Naive thymus-derived CD8-positive, alpha-beta T cell (primary cell): ENCODE results near the gene COL1A1. TPM values are rescaled to one million over a fixed set of nuclear protein-coding genes. Genes with fewer than 3 reads are reported as not detected.

Source experiments
- ATAC-seq, 2 donors: fragments of 150-1000 bp; cut with Tn5 transposase in 1 of 2; sonication (Bioruptor Pico), chemical (Tn5 transposase) in 1 of 2; 1 replicate in 1 of 2; 2 replicates in 1 of 2; pipeline ENCODE4 v1.10.0; 2021; ENCODE audit warnings: mild to moderate bottlenecking in 2 of 2, moderate library complexity in 2 of 2
- POLR2A ChIA-PET: fragments of 350-600 bp; sonication (Branson Sonifier 250); formaldehyde crosslinking; loops from one replicate; lab custom pipeline; 2021; ENCODE audit warnings: antibody characterized with exemption; lab: Charles Lee
- DNase-seq, 10 donors: peaks; one replicate each; pipeline versions ENCODE4 v3.0.0 to v3.0.0-alpha.2; 2020 to 2022
- H3K27ac Mint-ChIP-seq, 10 donors: one replicate each; pipeline ENCODE4 v1.8.0; 2020 to 2022; ENCODE audit warnings: mild to moderate bottlenecking in 10 of 10, mixed read lengths in 10 of 10, moderate library complexity in 4 of 10, inconsistent platforms in 1 of 10
- H3K27me3 Mint-ChIP-seq, 5 donors: one replicate each; pipeline ENCODE4 v1.8.0; 2021 to 2022; ENCODE audit warnings: mixed read lengths in 5 of 5
- H3K36me3 Mint-ChIP-seq, 3 donors: one replicate each; pipeline ENCODE4 v1.8.0; 2020 to 2022; ENCODE audit warnings: mixed read lengths in 3 of 3, mild to moderate bottlenecking in 2 of 3, inconsistent platforms in 1 of 3
- H3K4me1 Mint-ChIP-seq, 4 donors: one replicate each; pipeline ENCODE4 v1.8.0; 2021 to 2022; ENCODE audit warnings: mixed read lengths in 4 of 4
- H3K4me3 Mint-ChIP-seq, 10 donors: one replicate each; pipeline ENCODE4 v1.8.0; 2020 to 2022; ENCODE audit warnings: mild to moderate bottlenecking in 10 of 10, mixed read lengths in 10 of 10, moderate library complexity in 6 of 10, inconsistent platforms in 1 of 10
- H3K9me3 Mint-ChIP-seq, 9 donors: one replicate each; pipeline ENCODE4 v1.8.0; 2020 to 2022; ENCODE audit warnings: mixed read lengths in 9 of 9, mild to moderate bottlenecking in 3 of 9, inconsistent platforms in 1 of 9, moderate library complexity in 1 of 9
- polyA plus RNA-seq, 3 donors: library from polyadenylated mRNA; unstranded; fragments of 300-500 nt; fragmentation: Illumina TruSeq; gene quantifications; one replicate each; pipeline ENCODE4 v1.2.3, GENCODE V29; 2021
- total RNA-seq, 8 experiments: library from RNA in 2 of 8; stranded (reverse) in 2 of 8; gene quantifications; one replicate each; pipeline ENCODE4 v1.2.3 and lab custom pipeline; 2021 to 2026

COL1A1 gene
- total and polyA plus RNA-seq, 5 experiments from 2014 or later = 0.44 to 0.83 TPM; not detected in 3

DNA sequence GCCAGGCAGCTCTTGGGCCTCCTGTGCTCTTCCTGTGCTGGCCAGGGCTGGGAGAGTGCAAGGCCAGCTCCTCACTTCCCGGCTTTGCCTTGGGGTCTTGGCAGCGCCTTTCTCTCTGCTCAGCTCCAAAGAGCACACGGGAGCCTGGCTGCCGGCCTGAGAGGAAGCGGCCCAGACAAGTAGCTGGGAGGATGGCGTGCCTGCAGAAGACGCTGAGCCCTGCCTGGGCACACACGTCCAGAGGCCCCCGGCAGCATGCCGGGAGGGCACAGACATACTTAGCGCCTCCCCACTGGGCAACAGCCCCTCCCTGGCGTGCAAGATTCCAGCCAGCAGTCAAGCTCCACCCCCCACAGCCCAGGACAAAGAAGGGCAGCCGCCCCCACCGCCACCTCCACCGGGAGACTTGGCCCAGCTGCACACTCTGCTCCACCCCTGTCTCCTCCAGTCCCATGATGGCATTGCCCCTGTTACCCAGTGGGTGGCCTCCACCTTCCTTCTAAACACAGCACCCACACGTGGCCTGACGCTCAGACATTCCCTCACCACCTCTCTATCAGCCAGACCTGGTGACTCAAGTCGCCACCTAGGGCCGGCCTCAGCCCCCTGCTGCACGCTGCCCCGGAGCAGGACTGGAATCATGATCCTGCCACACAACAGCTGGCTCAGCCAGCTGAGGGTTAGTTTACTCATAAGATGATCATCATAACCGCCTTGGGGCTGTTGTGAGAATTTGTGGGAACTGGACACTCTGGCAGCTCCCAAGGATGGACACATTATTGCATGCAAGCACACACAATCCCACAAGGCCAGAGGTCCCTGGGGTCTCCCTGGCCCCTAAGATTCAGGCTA lies 23.2 kb downstream of the COL1A1 start:
- Mint-ChIP-seq H3K9me3 (no peaks in the 10 kb centered on the region), H3K36me3 (no peaks in the 10 kb centered on the region), H3K27ac (peak overlapping the region in 6 of 10 donors; percentile 13 to 84 (median 39)), H3K4me1 (peaks cover 9 to 16% (median 14%) of the 10 kb centered on the region in 4 donors), H3K4me3 (peak overlapping the region in 8 of 10 donors; percentile 34 to 69 (median 42)), H3K27me3 (peaks cover 0 to 3% (median 0%) of the 10 kb centered on the region in 5 donors)
- ATAC-seq (peak; percentile 92 to 96), DNase-seq (peak in 7 of 10 donors; percentile 13 to 74 (median 32))
- POLR2A ChIA-PET = interaction anchor here (1.3 to 3.0 kb wide), 2 partner anchors 31 to 37 kb away, joined by 4 to 9 read pairs; no protein-coding TSS in a partner anchor

- Mint-ChIP-seq H3K27ac (peak overlapping the region in 1 of 10 donors; percentile 56), H3K4me1 (peaks cover 7 to 11% (median 9%) of the 10 kb centered on the region in 4 donors), H3K27me3 (peaks cover 0 to 3% (median 0%) of the 10 kb centered on the region in 5 donors), H3K4me3 (no peak overlapping the region), H3K36me3 (no peaks in the 10 kb centered on the region), H3K9me3 (no peaks in the 10 kb centered on the region)
- POLR2A ChIA-PET = interaction anchor here (3.0 kb wide), 1 partner anchor 30 kb away, joined by 9 read pairs; no protein-coding TSS in a partner anchor
- ATAC-seq = no peak
- DNase-seq = no peak
Observed at GRCh38 chr17:50177476-50177875, 24.0 kb downstream of the COL1A1 start.

- DNase-seq (peak in 1 of 10 donors; percentile 60), ATAC-seq (no peak)
- Mint-ChIP-seq H3K4me1 (peaks cover 7 to 11% (median 9%) of the 10 kb centered on the region in 4 donors), H3K36me3 (no peaks in the 10 kb centered on the region), H3K27ac (peak overlapping the region in 2 of 10 donors; percentile 66 to 78), H3K4me3 (no peak overlapping the region), H3K27me3 (peaks cover 0 to 3% (median 0%) of the 10 kb centered on the region in 5 donors), H3K9me3 (no peaks in the 10 kb centered on the region)
- POLR2A ChIA-PET = interaction anchor here (3.0 kb wide), 1 partner anchor 29 kb away, joined by 9 read pairs; no protein-coding TSS in a partner anchor
Observed at GRCh38 chr17:50176559-50177357, 24.7 kb downstream of the COL1A1 start.

DNA sequence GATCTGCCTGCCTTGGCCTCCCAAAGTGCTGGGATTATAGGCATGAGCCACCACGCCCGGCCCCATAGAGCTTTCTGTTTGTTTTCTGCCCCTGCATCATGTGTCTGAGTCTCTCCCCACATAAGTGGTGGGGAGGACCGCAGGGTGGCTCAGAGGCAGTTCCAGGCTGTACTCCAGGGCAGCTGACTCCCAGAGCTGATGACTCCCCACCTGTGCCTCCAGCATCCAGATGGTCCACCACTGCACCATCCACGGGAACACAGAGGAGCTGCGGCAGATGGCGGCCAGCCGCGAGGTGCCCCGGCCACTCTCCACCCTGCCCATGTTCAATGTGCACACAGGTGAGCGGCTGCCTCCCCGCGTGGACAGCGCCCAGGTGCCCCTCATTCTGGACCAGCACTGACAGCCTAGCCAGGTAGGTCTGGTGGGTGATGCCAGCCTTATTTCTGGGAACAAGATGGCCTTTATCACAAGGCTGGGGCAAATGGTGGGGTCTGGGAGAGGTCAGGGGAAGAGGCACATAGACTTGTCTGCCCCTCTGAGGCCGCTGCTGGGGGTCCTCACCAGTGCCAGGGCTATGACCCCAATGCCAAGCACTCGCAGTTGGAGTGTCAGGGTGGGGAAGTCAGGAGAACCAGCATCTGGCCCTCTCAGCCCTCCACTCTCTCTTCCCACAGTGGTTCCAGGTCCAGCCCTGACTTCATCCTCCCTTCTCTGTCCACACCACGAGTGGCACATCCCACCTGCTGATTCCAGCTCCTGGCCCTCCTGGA lies 26.2 kb downstream of the COL1A1 start:
- Mint-ChIP-seq H3K4me3 (no peak overlapping the region), H3K36me3 (no peaks in the 10 kb centered on the region), H3K27ac (no peak overlapping the region), H3K27me3 (peaks cover 0 to 3% (median 0%) of the 10 kb centered on the region in 5 donors), H3K4me1 (peaks cover 7 to 11% (median 9%) of the 10 kb centered on the region in 4 donors), H3K9me3 (no peaks in the 10 kb centered on the region)
- ATAC-seq = no peak
- POLR2A ChIA-PET = no interaction called here
- no peak for DNase-seq

GRCh38 chr17:50174444-50174843 lies 27.0 kb downstream of the COL1A1 start:
- Mint-ChIP-seq H3K9me3 (no peaks in the 10 kb centered on the region), H3K27ac (no peak overlapping the region), H3K4me1 (peaks cover 8 to 15% (median 9%) of the 10 kb centered on the region in 4 donors), H3K4me3 (no peak overlapping the region), H3K36me3 (no peaks in the 10 kb centered on the region), H3K27me3 (peaks cover 0 to 3% (median 0%) of the 10 kb centered on the region in 5 donors)
- ATAC-seq = no peak
- no peak for DNase-seq
- POLR2A ChIA-PET = no interaction called here

GRCh38 chr17:50173335-50173941 lies 28.0 kb downstream of the COL1A1 start:
- peaks cover 14 to 21% (median 17%) of the 10 kb centered on the region in 4 donors for H3K4me1 Mint-ChIP-seq
- H3K27ac Mint-ChIP-seq = peak overlapping the region in 1 of 10 donors; percentile 7
- H3K4me3 Mint-ChIP-seq = no peak overlapping the region
- ATAC-seq (no peak), DNase-seq (no peak)
- POLR2A ChIA-PET = no interaction called here
- H3K27me3 Mint-ChIP-seq = peaks cover 0 to 6% (median 0%) of the 10 kb centered on the region in 5 donors
- no peaks in the 10 kb centered on the region for H3K9me3 Mint-ChIP-seq
- H3K36me3 Mint-ChIP-seq = no peaks in the 10 kb centered on the region

DNA sequence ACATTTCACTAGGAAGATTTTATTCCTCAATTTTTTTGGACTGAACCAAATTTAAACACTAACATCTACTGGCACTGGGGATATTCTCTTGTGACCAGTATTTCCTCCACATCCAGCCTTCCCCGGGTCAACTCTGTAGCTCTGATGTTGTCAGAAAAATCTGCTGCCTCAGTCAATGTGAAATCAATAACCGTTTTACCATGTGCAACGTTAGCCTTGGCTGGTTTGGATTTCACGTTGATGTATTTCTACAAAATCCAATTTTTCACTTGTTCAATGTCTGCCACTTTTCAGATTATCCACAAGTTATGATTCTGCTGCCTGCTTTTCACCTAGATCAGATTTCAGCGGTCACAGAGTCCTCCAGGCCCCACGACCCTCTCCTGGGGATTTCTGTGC lies 28.5 kb downstream of the COL1A1 start:
- Mint-ChIP-seq H3K27me3 (peaks cover 0 to 4% (median 0%) of the 10 kb centered on the region in 5 donors), H3K27ac (peak overlapping the region in 2 of 10 donors; percentile 7 to 61), H3K36me3 (no peaks in the 10 kb centered on the region), H3K9me3 (no peaks in the 10 kb centered on the region), H3K4me1 (peaks cover 11 to 20% (median 14%) of the 10 kb centered on the region in 4 donors), H3K4me3 (no peak overlapping the region)
- ATAC-seq (no peak), DNase-seq (no peak)
- POLR2A ChIA-PET = no interaction called here

DNA sequence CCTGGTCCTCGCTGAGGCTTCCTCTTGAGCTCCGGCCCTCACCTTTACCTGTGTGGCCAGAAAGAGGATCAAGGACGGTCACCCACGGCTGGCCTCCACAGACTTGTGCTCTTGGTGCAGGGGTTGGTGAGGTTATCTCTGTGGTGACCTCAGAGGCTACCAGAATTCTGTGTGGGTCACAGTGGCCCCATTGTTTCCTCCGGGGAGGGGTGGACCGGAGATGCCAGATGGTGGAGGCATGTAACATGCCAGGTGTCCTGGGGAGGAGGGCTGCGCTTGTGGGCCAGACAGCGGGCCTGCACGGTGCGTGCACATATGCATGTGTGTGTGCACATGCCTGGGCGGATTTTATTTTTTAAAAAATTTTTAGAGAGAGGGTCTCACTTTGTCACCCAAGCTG lies 29.3 kb downstream of the COL1A1 start:
- H3K36me3 Mint-ChIP-seq = no peaks in the 10 kb centered on the region
- H3K4me1 Mint-ChIP-seq = peaks cover 10 to 24% (median 14%) of the 10 kb centered on the region in 4 donors
- peak overlapping the region in 1 of 10 donors; percentile 65 for H3K27ac Mint-ChIP-seq
- no peak overlapping the region for H3K4me3 Mint-ChIP-seq
- POLR2A ChIA-PET = no interaction called here
- no peak for DNase-seq
- H3K27me3 Mint-ChIP-seq = peaks cover 0 to 4% (median 0%) of the 10 kb centered on the region in 5 donors
- no peaks in the 10 kb centered on the region for H3K9me3 Mint-ChIP-seq
- no peak for ATAC-seq

DNA sequence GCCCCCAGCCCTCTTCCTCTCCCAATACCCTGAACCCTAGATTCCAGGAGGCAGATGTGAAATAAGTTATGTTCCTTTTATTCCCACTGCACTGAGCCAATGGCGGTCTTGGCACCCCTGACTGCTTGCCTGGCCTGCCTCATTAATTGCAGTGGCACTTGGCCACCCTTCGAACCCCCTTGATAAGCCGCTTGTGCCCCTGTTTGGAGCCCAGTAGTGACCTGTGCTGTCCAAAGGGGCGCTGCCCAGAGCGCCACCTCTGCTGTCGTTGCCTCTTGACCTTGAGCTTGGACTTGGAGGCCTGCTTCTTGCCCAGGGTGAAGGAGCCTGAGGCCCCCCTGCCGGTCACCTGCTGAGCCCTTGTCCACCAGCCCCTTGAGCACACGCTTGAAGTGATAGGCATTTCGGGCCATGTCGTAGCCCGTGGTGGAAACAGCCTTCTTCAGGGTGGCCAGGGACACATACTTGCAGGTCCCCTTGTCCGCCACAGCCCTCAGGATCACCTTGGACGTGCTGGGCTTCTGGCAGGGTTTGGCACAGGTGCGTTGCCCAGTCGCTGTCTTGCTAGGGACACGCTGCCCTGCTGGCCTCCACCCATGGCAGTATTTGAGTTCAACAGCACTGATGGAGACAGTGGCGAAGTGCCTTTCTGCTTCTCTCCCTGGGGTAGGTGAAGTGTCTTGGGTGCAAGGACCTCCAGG lies 29.9 kb downstream of the COL1A1 start:
- ATAC-seq = no peak
- H3K9me3 Mint-ChIP-seq = no peaks in the 10 kb centered on the region
- peak overlapping the region in 2 of 10 donors; percentile 11 to 56 for H3K27ac Mint-ChIP-seq
- no peak overlapping the region for H3K4me3 Mint-ChIP-seq
- H3K36me3 Mint-ChIP-seq = no peaks in the 10 kb centered on the region
- H3K27me3 Mint-ChIP-seq = peaks cover 0 to 4% (median 0%) of the 10 kb centered on the region in 5 donors
- peak in 1 of 10 donors; percentile 50 for DNase-seq
- H3K4me1 Mint-ChIP-seq = peaks cover 10 to 24% (median 14%) of the 10 kb centered on the region in 4 donors
- POLR2A ChIA-PET = no interaction called here

DNA sequence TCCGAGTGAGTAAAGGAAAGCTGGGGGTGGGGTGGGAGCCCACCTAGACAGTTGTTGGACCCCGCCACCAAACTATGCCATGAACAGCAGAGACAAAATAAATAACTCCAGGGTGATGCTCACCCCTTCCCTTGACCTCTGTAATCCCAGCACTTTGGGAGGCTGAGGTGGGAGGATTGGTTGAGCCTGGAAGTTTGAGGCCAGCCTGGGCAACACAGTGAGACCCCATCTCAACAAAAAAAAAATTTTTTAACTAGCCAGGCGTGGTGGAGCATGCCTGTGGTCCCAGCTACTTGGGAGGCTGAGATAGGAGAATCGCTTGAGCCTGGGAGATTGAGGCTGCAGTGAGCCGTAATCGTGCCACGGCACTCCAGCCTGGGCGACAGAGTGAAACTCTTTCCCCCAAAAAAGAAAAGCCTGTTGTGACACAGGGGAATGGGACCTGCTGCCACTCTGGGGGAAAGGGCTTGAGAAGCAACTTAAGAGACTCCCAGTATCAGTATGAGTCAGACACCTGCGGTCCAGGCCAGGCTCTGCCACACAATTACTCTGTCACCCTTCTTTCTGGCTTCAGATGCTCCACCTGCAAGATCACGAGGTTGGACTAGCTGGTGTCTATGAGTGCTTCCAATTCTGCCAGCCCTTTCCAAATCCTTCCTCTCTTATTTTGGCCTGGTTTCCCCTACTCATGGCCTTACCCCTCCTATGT lies 30.6 kb downstream of the COL1A1 start:
- ATAC-seq (no peak), DNase-seq (no peak)
- H3K4me3 Mint-ChIP-seq = no peak overlapping the region
- no peak overlapping the region for H3K27ac Mint-ChIP-seq
- no peaks in the 10 kb centered on the region for H3K9me3 Mint-ChIP-seq
- H3K27me3 Mint-ChIP-seq = peaks cover 0 to 4% (median 0%) of the 10 kb centered on the region in 5 donors
- peaks cover 10 to 24% (median 14%) of the 10 kb centered on the region in 4 donors for H3K4me1 Mint-ChIP-seq
- no peaks in the 10 kb centered on the region for H3K36me3 Mint-ChIP-seq
- POLR2A ChIA-PET = interaction anchor here (1.1 kb wide), 1 partner anchor 30 kb away, joined by 5 read pairs; no protein-coding TSS in a partner anchor
